Peyer's patch (tissue), 4 donors: ENCODE measurements around the gene HES1. TPM values are rescaled to one million over a fixed set of nuclear protein-coding genes. Genes with fewer than 3 reads are reported as not detected.

Source experiments
- DNase-seq, 3 donors: peaks; one replicate each; pipeline ENCODE4 v3.0.0-alpha.2; 2017 to 2019
- H3K27ac ChIP-seq, 4 donors: fragments of 200-600 bp; sonication (generic); one replicate each; pipeline ENCODE4 v1.5.1; 2016 to 2019
- H3K27me3 ChIP-seq, 2 donors: fragments of 200-600 bp; sonication (generic); one replicate each; pipeline ENCODE4 v1.5.1; 2019
- H3K36me3 ChIP-seq, 3 donors: fragments of 200-600 bp; sonication (generic); one replicate each; pipeline ENCODE4 v1.5.1; 2016 to 2019
- H3K4me1 ChIP-seq, 4 donors: fragments of 200-600 bp; sonication (generic); one replicate each; pipeline ENCODE4 v1.5.1; 2016 to 2019
- H3K4me3 ChIP-seq, 4 donors: fragments of 200-600 bp; sonication (generic); 1 replicate in 3 of 4; 2 replicates in 1 of 4; pipeline ENCODE4 v1.5.1; 2016 to 2019; ENCODE audit warnings: mild to moderate bottlenecking in 1 of 4
- H3K9me3 ChIP-seq, 4 donors: fragments of 200-600 bp; sonication (generic); one replicate each; pipeline ENCODE4 v1.5.1; 2016 to 2019; ENCODE audit warnings: mild to moderate bottlenecking in 1 of 4
- POLR2A ChIP-seq, 2 donors: fragments of 450-650 bp; IDR thresholded peaks; one replicate each; pipeline ENCODE4 v1.5.1; 2017; ENCODE audit warnings: antibody characterized with exemption in 2 of 2, mild to moderate bottlenecking in 2 of 2, moderate library complexity in 2 of 2
- total RNA-seq, 4 donors: library from RNA; depleted of rRNA; stranded (reverse); fragments of >200 nt; gene quantifications; one replicate each; pipeline ENCODE4 v1.1.0, GENCODE V29; 2016
- TF ChIP-seq, protein P1 (sequence below), 6 experiments: fragments of 450-650 bp in 4 of 6; fragments of 200-600 bp in 2 of 6; sonication (generic) in 1 of 6; IDR thresholded peaks; one replicate each; pipeline ENCODE4 v1.5.1; 2017 to 2019; ENCODE audit warnings: antibody characterized with exemption in 6 of 6, mild to moderate bottlenecking in 3 of 6, moderate library complexity in 1 of 6

HES1 gene
- total RNA-seq, 4 donors from 2014 or later = 32.2 to 65.6 (median 49.4) TPM

DNA sequence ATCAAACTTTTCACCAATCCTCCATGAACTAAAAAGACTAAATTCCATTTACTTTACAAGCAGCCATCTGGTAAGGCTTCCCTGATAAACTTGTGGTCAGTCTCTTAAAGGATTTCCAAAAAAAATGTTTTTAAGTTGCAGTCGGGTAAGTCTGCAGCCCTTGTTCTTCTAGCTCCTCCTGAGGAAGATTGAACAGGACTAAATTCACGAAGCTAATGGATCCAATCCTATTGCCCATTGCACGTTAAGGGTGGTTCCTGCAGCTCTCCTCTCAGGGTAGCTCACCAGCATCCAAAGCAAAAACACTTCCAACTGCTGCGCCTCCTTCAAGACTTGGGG is 2.8 kb downstream of the HES1 start:
- DNase-seq = no peak
- H3K27ac ChIP-seq = peak overlapping the region in 2 of 4 donors; percentile 92 to 95
- TF ChIP-seq, protein P1, sequence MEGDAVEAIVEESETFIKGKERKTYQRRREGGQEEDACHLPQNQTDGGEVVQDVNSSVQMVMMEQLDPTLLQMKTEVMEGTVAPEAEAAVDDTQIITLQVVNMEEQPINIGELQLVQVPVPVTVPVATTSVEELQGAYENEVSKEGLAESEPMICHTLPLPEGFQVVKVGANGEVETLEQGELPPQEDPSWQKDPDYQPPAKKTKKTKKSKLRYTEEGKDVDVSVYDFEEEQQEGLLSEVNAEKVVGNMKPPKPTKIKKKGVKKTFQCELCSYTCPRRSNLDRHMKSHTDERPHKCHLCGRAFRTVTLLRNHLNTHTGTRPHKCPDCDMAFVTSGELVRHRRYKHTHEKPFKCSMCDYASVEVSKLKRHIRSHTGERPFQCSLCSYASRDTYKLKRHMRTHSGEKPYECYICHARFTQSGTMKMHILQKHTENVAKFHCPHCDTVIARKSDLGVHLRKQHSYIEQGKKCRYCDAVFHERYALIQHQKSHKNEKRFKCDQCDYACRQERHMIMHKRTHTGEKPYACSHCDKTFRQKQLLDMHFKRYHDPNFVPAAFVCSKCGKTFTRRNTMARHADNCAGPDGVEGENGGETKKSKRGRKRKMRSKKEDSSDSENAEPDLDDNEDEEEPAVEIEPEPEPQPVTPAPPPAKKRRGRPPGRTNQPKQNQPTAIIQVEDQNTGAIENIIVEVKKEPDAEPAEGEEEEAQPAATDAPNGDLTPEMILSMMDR (IDR thresholded peaks at IDR 0.05) = no peak
- no peak for TF ChIP-seq POLR2A (IDR thresholded peaks at IDR 0.05)
- peaks cover 3 to 45% (median 30%) of the 10 kb centered on the region in 4 donors for H3K4me1 ChIP-seq
- H3K36me3 ChIP-seq = no peaks in the 10 kb centered on the region
- H3K9me3 ChIP-seq = no peaks in the 10 kb centered on the region
- H3K4me3 ChIP-seq = peak overlapping the region in 2 of 4 donors; percentile 63 to 74
- H3K27me3 ChIP-seq = no peaks in the 10 kb centered on the region

DNA sequence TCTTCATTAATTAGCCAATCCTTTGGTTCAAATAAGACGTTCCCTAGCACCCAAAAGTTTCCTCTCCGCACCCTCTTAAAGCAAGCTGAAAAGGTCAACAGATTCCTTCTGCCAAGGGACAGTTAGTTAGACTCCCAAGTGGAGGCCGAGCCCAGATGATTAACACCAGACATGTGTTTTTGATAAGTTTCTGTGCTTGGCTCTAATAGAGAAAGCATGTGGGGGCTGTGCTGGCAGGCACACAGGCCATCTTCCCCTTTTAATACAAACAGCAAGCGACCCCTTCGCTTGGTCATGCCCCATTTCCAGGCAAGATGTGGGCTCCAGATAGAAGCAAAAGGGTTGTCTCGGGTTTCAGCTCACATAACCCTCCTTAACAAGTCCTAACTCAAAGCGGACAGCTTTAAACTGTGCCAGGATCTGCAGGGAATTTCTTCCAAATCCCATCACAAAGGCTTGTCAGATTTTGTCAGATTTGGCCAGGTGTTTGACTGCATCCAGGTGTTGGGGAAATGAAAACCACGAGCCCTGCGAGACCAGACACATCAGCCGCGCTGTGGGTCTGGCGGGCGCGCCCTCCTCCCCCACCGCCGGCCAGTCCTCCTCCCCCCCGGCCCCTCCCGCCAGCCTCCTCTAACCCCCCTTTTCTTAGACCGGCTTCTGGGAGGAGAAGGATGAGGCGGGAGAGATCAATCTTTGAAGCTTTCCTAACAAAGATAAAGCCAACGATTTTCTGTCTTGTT is 3.3 kb downstream of the HES1 start:
- peaks cover 3 to 45% (median 29%) of the 10 kb centered on the region in 4 donors for H3K4me1 ChIP-seq

DNA sequence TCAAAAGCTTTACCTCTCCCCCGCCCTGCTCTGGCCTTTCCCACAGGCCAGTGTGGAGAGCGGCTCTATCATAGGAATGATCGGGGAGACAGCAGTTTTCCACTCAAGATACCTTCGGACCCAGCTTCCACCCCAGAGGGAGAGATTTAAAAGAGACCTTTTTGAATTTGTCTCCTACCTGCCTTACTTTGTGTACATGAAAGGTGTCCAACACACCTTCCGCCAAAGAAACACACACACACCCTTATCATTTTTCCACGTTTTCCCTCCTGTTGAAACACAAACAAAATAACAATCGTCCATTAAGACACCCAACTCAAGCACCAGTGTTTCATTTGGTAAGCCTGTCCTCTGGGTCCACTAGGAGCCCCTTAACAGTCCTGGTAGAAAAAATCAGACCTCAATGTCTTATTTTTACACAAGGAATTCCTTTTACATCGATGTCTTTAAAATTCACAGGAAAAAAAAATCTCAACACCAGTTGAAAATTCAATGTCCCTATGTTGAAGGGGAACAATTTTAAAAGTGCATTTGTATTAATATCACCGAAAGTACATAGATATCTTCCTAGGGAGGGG is 4.0 kb downstream of the HES1 start:
- Histone ChIP-seq H3K36me3 (no peaks in the 10 kb centered on the region), H3K9me3 (no peaks in the 10 kb centered on the region), H3K4me1 (peaks cover 3 to 40% (median 29%) of the 10 kb centered on the region in 4 donors), H3K4me3 (peak overlapping the region in 2 of 4 donors; percentile 63 to 74), H3K27ac (peak overlapping the region; percentile 15 to 95 (median 66)), H3K27me3 (no peaks in the 10 kb centered on the region)
- no peak for DNase-seq
- TF ChIP-seq POLR2A (IDR thresholded peaks at IDR 0.05) = no peak
- TF ChIP-seq, protein P1 (IDR thresholded peaks at IDR 0.05) = no peak

More for the DNA sequence above, 3.3 kb downstream of the HES1 start:
- peak overlapping the region in 2 of 4 donors; percentile 63 to 74 for H3K4me3 ChIP-seq
- H3K27me3 ChIP-seq = no peaks in the 10 kb centered on the region
- no peaks in the 10 kb centered on the region for H3K9me3 ChIP-seq
- no peaks in the 10 kb centered on the region for H3K36me3 ChIP-seq
- TF ChIP-seq, protein P1 (IDR thresholded peaks at IDR 0.05) = no peak
- TF ChIP-seq POLR2A (IDR thresholded peaks at IDR 0.05) = no peak
- H3K27ac ChIP-seq = peak overlapping the region; percentile 15 to 95 (median 66)
- peak in 2 of 3 donors; percentile 21 to 48 for DNase-seq

DNA sequence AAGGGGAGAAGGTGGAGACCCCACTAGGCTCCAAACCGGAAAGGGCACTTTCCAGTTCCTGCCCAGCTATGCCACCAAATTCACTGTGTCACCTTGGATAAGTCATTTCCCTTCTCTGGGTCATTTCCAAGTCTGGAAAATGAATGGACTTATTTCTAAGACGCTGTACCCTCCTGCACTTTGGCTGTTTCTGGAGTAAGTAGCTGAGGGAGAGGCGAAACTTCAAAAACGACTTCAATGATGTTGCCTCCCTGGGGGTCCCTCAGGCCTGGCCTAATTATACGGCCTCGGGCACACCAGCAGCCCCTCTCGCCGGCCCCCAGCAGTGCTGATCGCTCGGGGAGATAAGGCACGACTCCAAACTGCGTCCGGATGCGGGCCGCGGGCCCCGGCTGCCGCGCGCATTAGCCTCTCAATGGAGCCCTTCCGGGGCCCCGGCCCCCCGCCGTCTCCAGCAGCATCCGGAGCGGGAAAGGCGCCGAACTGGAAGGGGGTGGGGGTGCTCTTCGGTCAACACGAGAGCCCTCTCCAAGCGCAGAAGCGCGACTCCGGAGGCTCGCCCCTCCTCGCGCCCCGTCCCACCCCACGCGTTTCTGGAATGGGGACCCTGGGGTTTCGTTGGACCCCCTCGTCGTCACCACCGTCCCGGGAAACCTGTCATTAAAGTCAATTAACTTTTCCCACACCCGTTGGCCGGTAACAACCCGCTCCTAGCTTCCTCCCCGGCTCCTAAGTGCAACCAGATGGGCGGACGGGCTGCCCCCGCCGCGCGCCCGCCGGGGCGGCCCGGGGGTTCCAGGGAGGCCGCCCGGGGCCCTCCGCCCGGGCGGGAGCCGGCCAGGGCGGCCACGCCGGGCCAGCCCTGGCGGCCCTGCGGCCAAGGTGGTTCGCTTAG is 4.8 kb downstream of the HES1 start:
- peak; percentile 28 to 70 (median 65) for DNase-seq
- Histone ChIP-seq H3K9me3 (no peaks in the 10 kb centered on the region), H3K4me3 (peak overlapping the region; percentile 36 to 59 (median 45)), H3K27ac (peak overlapping the region; percentile 62 to 95 (median 84)), H3K4me1 (peaks cover 3 to 38% (median 24%) of the 10 kb centered on the region in 4 donors), H3K36me3 (no peaks in the 10 kb centered on the region), H3K27me3 (no peaks in the 10 kb centered on the region)
- peak in 1 of 2 donors; percentile 34 for TF ChIP-seq POLR2A (IDR thresholded peaks at IDR 0.05)
- TF ChIP-seq, protein P1 (IDR thresholded peaks at IDR 0.05) = no peak

DNA sequence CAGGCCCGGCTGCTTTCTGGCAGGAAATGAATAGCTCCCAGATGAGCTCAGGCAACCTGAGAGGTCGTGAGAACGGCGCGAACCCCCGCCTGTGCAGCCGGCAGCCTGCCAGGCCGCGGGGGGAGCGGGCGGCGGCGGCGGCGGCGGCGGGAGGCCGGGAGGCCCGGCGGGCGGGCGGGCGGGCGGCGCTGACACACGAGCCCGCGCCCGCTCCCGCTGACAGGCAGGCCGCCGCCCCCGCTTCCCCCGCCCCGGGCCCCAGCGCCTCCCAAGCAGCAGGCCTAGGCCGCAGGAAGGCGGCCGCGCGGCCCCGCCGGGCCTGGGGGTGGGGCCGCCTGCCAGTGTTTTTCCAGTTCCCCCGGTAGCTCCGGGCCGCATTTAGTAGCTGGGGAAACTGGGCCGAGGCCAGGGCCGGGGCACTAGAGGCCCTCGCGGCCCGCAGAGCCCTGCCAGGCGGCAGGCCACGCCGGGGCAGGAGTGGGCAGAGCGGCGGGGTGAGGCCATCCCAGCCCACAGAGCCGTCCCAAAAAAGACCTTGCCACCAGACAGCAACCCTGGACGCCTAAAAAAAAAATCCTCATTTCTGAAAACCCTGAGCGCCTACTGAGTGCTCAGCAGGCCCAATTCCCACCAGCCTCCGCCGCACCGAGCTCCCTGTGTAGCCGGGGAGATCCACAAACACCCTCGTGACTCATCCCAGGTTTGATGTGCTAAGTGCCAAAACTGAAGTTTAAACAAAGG is 5.6 kb downstream of the HES1 start:
- TF ChIP-seq POLR2A (IDR thresholded peaks at IDR 0.05) = no peak
- TF ChIP-seq, protein P1 (IDR thresholded peaks at IDR 0.05) = peak in 2 of 6 experiments; percentile 8 to 25
- H3K27ac ChIP-seq = peak overlapping the region; percentile 68 to 95 (median 84)
- peaks cover 3 to 38% (median 23%) of the 10 kb centered on the region in 4 donors for H3K4me1 ChIP-seq
- DNase-seq = peak; percentile 66 to 91 (median 89)
- no peaks in the 10 kb centered on the region for H3K27me3 ChIP-seq
- peak overlapping the region; percentile 36 to 59 (median 45) for H3K4me3 ChIP-seq
- no peaks in the 10 kb centered on the region for H3K9me3 ChIP-seq
- no peaks in the 10 kb centered on the region for H3K36me3 ChIP-seq
